Osteoblast (primary cell): ENCODE measurements around the gene MYO1F. TPM values are rescaled to one million over a fixed set of nuclear protein-coding genes. Genes with fewer than 3 reads are reported as not detected.

ENCODE experiments used
- DNase-seq: peaks from one replicate; pipeline ENCODE4 v3.0.0; 2011; ENCODE audit warnings: low spot score, mixed read lengths; ENCODE audit not compliant: insufficient read length; ENCODE audit errors: missing footprints
- H2AFZ ChIP-seq: 2 replicates; pipeline ENCODE4 v1.6.0; 2011; ENCODE audit warnings: mild to moderate bottlenecking, low read length
- H3K27ac ChIP-seq: 2 replicates; pipeline ENCODE4 v1.5.1; 2011; ENCODE audit warnings: mild to moderate bottlenecking, low read depth, low read length, moderate library complexity
- H3K27me3 ChIP-seq: 2 replicates; pipeline ENCODE4 v1.6.0; 2012; ENCODE audit warnings: mild to moderate bottlenecking, control low read depth, inconsistent platforms, low read length, moderate library complexity; ENCODE audit not compliant: insufficient read depth
- H3K36me3 ChIP-seq: 2 replicates; pipeline ENCODE4 v1.5.1; 2011; ENCODE audit warnings: mild to moderate bottlenecking, low read length, control low read depth, moderate library complexity; ENCODE audit not compliant: insufficient read depth
- H3K4me1 ChIP-seq: 2 replicates; pipeline ENCODE4 v1.5.1; 2011; ENCODE audit warnings: mild to moderate bottlenecking, low read length, control low read depth, moderate library complexity; ENCODE audit not compliant: insufficient read depth
- H3K4me2 ChIP-seq: 2 replicates; pipeline ENCODE4 v1.6.0; 2011; ENCODE audit warnings: mild to moderate bottlenecking, low read length; ENCODE audit not compliant: insufficient read depth
- H3K4me3 ChIP-seq: fragments of 200-600 bp; sonication (generic); 3 replicates; pipeline ENCODE4 v1.5.1; 2012; ENCODE audit warnings: mild to moderate bottlenecking, low read length, inconsistent platforms; ENCODE audit not compliant: insufficient read depth
- H3K79me2 ChIP-seq: 2 replicates; pipeline ENCODE4 v1.6.0; 2012; ENCODE audit warnings: mild to moderate bottlenecking, low read length, control low read depth, inconsistent platforms; ENCODE audit not compliant: insufficient read depth
- H3K9me3 ChIP-seq: 2 replicates; pipeline ENCODE4 v1.5.1; 2011; ENCODE audit warnings: low read depth, low read length, control low read depth
- H4K20me1 ChIP-seq: 2 replicates; pipeline ENCODE4 v1.6.0; 2012; ENCODE audit warnings: mild to moderate bottlenecking, low read length, control low read depth; ENCODE audit not compliant: insufficient read depth
- CTCF ChIP-seq: IDR thresholded peaks from 2 replicates; pipeline ENCODE4 v1.5.1; 2011; ENCODE audit warnings: mild to moderate bottlenecking, low read depth, low read length, moderate library complexity; ENCODE audit errors: extremely low read depth
- total RNA-seq: library from RNA; depleted of rRNA; stranded (reverse); fragments of >200 nt; gene quantifications from 2 replicates; pipeline ENCODE4 v1.2.3, GENCODE V29; 2012

MYO1F gene
- total RNA-seq, 1 donor, result 0.72 TPM

- Histone ChIP-seq H3K79me2 (no peaks in the 10 kb centered on the region), H3K4me1 (peaks cover 8% of the 10 kb centered on the region), H3K36me3 (no peaks in the 10 kb centered on the region), H3K4me2 (no peak overlapping the region), H3K9me3 (no peaks in the 10 kb centered on the region), H3K27me3 (peaks cover 3% of the 10 kb centered on the region), H3K4me3 (no peak overlapping the region), H2AFZ (no peak overlapping the region), H4K20me1 (no peaks in the 10 kb centered on the region), H3K27ac (no peak overlapping the region)
- TF ChIP-seq CTCF, result no peak
- no peak for DNase-seq
Measured at GRCh38 chr19:8595651-8596050, 18.4 kb upstream of the MYO1F start.

- no peaks in the 10 kb centered on the region for H3K36me3 ChIP-seq
- H3K27ac ChIP-seq, result no peak overlapping the region
- DNase-seq, result no peak
- no peak overlapping the region for H3K4me3 ChIP-seq
- peak; percentile 24 for TF ChIP-seq CTCF
- H4K20me1 ChIP-seq, result no peaks in the 10 kb centered on the region
- no peak overlapping the region for H3K4me2 ChIP-seq
- H3K27me3 ChIP-seq, result peaks cover 3% of the 10 kb centered on the region
- no peaks in the 10 kb centered on the region for H3K9me3 ChIP-seq
- peaks cover 8% of the 10 kb centered on the region for H3K4me1 ChIP-seq
- H3K79me2 ChIP-seq, result no peaks in the 10 kb centered on the region
- no peak overlapping the region for H2AFZ ChIP-seq
Measured at GRCh38 chr19:8593931-8594330, 16.7 kb upstream of the MYO1F start.

- Histone ChIP-seq H3K36me3 (no peaks in the 10 kb centered on the region), H3K27me3 (peaks cover 3% of the 10 kb centered on the region), H3K79me2 (no peaks in the 10 kb centered on the region), H2AFZ (no peak overlapping the region), H3K4me3 (peak overlapping the region; percentile 42), H3K27ac (no peak overlapping the region), H4K20me1 (no peaks in the 10 kb centered on the region), H3K4me2 (peak overlapping the region; percentile 67), H3K9me3 (no peaks in the 10 kb centered on the region), H3K4me1 (peaks cover 8% of the 10 kb centered on the region)
- no peak for TF ChIP-seq CTCF
- peak; percentile 94 for DNase-seq
Measured at GRCh38 chr19:8592231-8593009, 15.2 kb upstream of the MYO1F start.

GRCh38 chr19:8589177-8589714 is 12.0 kb upstream of the MYO1F start:
- H3K36me3 ChIP-seq, result no peaks in the 10 kb centered on the region
- H3K4me2 ChIP-seq, result no peak overlapping the region
- peaks cover 8% of the 10 kb centered on the region for H3K4me1 ChIP-seq
- H4K20me1 ChIP-seq, result no peaks in the 10 kb centered on the region
- H3K4me3 ChIP-seq, result no peak overlapping the region
- no peak for TF ChIP-seq CTCF
- no peaks in the 10 kb centered on the region for H3K79me2 ChIP-seq
- H3K27me3 ChIP-seq, result peaks cover 3% of the 10 kb centered on the region
- no peak overlapping the region for H3K27ac ChIP-seq
- peak; percentile 41 for DNase-seq
- no peak overlapping the region for H2AFZ ChIP-seq
- no peaks in the 10 kb centered on the region for H3K9me3 ChIP-seq
